ENCODE results near the gene DPYD. TPM values are rescaled to one million over a fixed set of nuclear protein-coding genes. Genes with fewer than 3 reads are reported as not detected.

DPYD gene
- polyA plus RNA-seq (ENCODE audit: insufficient read length in 12 of 12): 10 to 100 TPM in 2 of 12 donors, 1 to 10 TPM in 9, not detected in 1; 6.4 to 16.0 (median 9.2) TPM
- long read RNA-seq, donor 1: 0 reads
- long read RNA-seq, donor 2, full-length matches to known transcripts: 1 of 1 reads
- long read RNA-seq, donor 2, partial matches to known transcripts: 0 of 1 reads
- long read RNA-seq, donor 2, other reads (novel, unspliced or antisense): 0 of 1 reads
- long read RNA-seq, donor 3: 0 reads
- long read RNA-seq, donor 4: 0 reads
- long read RNA-seq, donor 5: 0 reads
- long read RNA-seq, donor 6: 0 reads
- long read RNA-seq, donor 7, full-length matches to known transcripts: 2 of 2 reads
- long read RNA-seq, donor 7, partial matches to known transcripts: 0 of 2 reads
- long read RNA-seq, donor 7, other reads (novel, unspliced or antisense): 0 of 2 reads
- long read RNA-seq, donor 8: 0 reads
- long read RNA-seq, donor 9: 0 reads
- long read RNA-seq, donor 10, full-length matches to known transcripts: 2 of 2 reads
- long read RNA-seq, donor 10, partial matches to known transcripts: 0 of 2 reads
- long read RNA-seq, donor 10, other reads (novel, unspliced or antisense): 0 of 2 reads
- long read RNA-seq, donor 11, full-length matches to known transcripts: 1 of 1 reads
- long read RNA-seq, donor 11, partial matches to known transcripts: 0 of 1 reads
- long read RNA-seq, donor 11, other reads (novel, unspliced or antisense): 0 of 1 reads

DNA sequence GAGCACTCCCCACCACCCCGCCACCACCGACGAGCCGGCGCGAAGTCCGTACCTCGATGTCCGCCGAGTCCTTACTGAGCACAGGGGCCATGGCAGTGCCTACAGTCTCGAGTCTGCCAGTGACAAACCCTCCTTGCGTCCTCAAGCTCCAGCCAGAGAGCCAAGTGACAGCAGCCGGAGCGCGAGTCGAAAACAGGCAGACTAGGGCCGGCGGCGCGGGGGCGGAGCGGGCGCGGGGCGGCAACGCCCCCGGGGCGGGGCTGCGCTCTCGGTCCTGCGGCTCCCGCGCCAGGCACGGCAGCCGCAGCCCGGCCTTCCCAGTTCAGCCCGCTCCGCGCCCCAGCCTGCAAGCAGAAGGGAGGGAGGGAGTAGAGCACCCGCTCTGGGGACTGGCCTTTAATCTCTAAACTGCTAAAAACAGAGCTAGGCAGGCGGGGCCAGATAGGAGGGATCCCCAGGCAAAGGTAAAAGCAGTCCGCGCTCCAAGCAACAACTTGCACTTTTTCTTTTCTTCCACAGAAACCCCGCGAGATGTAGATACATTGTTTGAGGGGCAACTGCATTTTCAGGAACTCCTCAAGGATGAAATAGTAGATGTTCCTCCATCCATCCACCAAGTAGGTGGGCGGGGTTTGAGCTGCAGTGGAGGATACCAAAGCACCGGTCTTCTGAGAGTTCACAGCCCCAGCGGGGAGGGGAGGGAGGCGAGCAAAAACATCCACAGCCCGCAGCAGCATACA is at the start of gene DPYD:
TSS of gene DPYD (minus strand) at position 203 of the 740 bp plus-strand sequence. CDS start at position 91, 112 bp downstream.
- peak; percentile 77 for DNase-seq

DNA sequence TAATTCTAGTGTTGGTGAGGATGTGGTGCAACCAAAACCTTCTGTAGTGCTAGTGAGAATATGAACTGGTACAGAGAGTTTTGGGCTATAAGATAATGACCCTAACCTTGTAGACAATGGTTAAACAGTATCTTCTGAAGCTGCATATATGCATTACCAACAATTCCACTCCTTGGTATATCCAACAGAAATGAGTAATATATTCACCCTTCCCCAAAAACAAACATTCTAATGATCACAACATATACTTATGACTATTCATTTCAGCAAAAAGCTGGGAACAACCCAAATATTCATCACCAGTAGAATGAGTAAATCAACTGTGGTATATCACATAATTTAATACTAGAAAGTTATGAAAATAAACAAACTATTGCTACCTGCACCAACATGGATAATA is 39.6 kb upstream of the DPYD start:
- DNase-seq: no peak

DNA sequence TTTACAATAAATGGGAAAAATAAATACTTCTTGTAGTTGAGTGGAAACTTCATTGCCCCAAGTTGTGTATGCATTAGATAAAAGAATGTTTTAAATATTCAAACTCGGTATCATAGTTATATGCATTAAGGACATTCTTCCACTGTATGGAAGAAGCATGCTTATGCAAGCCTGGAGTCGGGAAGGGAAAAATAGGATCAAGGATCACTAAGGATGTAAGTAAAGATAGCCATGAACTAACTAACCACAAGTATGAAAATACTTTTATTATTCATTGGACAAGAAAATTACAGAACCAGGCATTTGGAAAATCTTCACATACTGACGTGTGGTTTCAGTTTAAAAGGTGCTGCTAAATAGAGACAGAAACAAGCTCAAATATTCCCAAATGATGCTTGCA is 26.9 kb upstream of the DPYD start:
- no peak for DNase-seq

DNA sequence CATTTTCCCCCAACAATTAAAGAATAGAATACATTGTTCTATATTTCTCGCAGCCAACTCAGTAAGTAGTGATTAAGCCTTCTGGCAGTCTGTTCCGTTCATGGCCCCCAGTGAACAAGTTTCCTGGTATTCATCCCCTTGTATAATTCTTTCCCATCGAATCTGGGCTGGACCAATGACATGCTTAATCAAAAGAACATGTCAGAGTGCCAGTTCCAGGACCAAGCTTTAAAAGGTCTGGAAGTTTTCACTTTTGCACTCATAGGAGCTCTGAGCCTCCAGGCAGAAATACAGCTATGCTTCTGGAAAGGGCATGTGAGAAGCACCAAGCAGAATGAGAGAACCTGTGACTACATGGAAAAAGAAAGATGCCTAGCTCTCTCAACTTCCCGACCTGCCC is 22.5 kb upstream of the DPYD start:
- DNase-seq: no peak

DNA sequence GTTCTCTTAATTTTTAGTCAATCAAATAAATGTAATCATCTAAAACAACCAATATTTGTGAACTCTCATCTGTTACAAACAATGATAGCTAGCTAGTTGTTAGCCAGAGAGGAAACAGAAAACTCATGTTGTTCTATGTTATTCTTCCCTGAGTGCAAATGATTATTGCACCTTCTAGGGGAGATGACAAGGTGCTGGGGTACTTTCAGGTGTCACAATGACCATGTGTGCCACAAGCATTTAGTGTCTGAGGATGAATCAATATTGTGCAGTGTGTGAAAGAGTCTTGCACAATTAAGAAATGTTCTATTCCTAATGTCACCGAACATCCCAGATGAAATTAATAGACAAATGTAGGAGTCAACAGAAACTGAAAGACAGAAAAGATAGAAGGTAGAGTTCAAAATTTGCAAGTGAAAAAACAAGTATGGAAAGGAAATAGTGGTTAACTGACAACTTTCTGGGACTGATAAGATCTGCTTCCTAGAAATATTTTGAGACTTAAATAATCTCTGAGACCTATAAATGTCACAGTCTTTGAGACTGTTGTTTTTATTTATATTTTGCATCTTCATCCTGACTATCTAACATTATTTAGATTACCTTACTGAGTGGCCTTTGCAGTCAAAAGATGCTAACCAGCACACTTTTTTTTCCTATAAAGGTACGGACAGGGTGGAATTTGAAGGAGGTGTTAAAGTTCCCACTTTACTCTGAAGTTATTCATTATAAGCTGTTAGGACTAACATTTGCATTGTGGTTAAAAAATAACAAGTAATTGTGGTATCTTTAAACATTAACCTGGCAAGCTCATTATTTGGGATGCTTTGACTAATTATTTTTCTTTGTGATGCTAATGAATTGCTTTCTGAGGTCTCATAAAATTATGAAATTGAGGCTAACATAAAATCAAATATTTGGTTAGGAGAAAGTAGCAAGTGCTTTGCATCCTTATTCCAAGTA is 21.6 kb upstream of the DPYD start:
- DNase-seq: no peak

DNA sequence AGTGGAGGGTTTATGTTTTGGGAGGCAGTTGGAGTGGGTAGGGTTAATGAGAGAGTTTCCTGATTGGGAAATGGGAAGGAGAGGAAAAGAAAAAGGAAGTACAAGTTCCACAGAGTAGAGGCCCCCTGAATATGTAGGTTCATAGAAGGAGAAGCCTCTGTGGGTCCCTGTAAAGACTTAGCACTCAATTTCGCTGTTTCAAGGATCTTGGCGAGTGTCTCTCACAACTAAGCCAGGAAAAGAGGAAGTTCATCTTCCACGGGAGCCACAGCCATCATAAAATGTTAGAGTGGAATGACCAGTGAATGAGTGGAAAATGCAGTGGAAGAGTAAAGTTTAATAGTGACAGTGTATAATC is 17.4 kb upstream of the DPYD start:
- no peak for DNase-seq

DNA sequence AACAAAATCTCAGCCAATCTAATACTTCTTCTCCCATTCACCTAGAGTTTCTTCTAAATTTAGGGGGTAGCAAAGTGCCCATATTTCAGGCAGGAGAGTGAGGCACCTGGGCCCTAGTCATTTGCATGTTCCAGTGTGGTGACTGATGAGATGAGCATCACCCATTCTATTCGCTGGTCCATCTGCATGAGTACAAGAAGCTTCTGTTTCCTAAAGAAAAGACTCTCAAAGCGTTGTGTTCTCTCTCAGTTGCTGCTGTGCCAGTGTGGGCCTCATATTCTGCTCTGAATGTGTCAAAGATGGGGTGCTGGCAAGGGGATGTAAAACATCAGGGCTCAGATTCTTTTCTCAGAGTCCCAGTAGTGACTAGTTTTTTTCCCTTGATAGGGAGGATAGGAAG is 16.1 kb upstream of the DPYD start:
- DNase-seq: no peak

DNA sequence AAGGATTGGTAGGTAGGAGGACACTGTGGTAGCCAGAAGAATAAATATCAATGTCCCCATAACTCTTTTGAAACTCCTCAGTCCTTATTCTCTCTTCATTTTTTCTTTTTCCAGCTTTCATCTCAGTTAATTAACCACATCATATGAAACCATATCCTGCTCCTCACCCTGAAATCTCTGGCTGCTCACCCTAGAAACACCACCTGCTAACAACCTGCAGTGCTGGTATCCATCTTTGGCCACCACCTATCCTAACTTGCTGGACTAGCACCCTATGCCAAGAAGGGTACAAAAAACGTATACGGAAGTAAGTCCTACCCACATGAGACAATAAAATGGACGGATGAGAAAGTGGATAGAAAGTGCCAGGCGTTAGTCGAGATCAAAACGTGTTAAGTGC is 13.7 kb upstream of the DPYD start:
- DNase-seq: no peak

DNA sequence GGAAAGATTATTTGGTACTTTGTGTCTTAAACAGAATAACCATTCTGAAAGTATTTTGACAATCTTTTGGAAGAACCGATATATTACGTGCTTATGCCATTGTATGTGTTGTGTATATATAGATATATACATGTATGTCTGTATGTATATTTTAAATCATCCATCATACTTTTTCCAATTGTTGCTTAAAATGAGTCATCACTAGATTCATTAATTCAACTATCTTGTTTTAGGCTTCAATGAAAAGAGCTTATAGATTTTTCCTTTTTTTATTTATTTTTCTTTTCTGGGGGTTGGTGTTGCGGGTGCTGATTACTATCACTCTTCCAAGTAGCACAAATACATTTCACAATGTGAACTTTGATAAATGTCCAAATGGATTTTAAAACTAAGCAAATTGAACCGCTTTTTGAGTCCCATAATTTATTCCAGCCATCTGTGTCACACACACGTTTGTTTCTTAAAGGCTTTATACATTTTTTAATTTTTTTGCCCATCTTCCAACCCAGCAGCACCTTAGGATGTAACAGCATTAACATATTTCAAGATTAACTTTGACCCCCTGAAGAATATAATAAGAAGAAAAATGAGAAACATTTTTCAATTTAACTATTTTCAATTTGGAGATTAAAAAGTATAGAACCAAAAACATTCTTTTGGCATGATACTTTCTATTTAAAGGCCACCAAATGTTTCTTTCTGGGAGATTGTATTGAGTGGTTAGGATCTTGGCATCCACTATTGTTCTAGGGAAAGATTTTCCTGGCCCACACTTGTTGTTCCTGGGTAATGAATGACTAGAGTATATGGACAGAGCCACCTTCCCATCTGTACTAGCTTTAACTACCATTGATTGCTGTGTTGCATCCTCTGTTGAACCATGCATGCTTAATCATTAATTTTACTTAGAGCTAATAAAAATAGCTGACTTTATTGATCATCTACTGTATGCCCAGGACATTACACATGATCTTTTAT is 9.3 kb upstream of the DPYD start:
- no peak for DNase-seq

DNA sequence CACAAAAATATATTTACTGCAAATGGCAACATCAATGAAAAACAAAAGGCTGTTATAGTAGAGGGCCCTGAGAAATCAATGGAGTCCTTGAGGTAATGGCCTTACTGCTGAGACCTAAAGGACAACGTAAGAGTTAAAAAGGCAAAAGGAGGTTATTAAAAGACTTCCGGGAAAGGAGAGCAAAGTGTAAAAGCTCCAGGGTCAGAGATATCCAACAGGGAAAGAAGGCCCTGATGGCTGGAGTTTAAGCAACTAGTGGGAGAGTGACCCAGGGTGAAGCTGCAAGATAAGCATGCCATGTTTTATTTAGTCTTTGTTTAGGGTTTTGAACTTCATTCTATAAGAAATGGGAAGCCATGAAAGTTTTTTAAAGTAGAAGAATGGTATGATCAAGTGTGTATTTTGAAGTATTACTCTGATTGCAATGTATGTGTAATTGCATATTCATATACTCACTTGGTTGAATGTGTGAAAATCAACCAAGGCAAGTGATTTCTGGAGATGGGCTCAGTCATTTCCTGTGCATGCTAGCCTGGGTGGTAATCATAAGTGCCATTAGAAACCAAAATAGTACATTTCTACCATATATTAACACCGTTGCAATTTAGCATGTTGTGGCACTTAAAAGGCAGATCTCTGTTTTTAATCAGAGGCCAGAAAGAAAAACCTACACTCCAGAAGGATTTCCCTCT is 5.3 kb upstream of the DPYD start:
- no peak for DNase-seq

DNA sequence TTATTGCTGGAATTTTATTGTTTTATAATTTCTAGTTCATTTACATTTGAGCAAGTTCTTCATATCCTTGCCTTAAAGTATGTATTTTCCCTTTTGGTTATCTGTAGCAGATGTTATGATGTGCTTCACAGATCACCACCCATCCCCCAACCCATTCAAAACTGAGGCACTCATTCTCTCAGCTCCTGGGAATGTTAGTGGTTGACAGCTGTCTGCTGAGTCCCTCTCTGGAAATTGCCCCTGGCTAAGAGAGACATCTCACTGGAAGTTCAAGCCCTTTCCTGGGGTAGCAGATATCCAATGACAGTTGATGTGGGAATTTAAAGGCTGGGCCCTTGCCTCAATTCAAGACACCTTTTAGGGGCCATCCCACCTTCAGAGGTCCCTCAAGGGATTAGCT is 4.3 kb upstream of the DPYD start:
- no peak for DNase-seq

DNA sequence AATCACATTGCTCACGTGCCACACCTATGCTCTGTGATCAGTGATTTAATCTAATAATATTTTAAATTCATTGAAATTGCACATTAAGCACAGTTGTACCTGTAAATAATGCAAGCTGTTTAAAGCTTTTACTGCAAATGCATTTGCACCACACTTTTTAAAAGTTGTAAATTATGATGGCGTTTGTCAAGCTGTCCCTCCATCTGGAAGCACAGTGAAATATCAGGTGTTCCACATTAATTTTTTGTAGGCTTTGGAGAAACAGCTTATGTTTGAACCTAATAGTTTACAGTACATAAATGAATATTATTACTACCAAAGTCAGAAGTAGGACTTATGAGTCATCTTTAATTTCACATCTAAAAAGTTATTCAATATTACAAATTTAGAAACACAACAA is 3.0 kb upstream of the DPYD start:
- DNase-seq: no peak

DNA sequence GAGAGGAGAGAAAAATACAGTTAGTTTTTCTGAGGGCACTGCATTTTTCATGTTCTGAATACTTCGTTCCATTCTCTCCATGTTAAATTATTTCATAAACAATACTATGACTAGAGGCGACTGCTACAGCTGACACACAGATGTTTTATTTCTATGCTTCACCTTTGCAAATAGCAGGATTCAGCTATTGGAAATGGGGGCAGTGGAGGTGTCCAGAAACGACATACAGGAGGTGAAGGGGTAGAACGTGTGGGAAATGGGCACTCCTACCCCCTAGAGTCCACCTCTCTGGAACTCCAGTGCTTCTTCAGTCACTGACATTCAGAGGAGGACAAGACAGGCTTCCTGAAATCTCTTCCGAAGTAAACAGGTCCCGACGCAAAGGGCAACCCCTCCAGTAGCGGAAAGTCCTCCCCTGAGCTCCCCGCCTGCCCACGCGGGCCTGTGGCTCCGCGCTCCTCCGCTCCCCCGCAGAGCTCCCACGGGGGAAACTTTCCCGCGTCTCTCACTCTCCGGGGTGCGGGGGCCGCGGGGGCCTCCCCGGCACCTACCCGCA is 480 bp downstream of the DPYD start:
- peak; percentile 49 for DNase-seq

DNA sequence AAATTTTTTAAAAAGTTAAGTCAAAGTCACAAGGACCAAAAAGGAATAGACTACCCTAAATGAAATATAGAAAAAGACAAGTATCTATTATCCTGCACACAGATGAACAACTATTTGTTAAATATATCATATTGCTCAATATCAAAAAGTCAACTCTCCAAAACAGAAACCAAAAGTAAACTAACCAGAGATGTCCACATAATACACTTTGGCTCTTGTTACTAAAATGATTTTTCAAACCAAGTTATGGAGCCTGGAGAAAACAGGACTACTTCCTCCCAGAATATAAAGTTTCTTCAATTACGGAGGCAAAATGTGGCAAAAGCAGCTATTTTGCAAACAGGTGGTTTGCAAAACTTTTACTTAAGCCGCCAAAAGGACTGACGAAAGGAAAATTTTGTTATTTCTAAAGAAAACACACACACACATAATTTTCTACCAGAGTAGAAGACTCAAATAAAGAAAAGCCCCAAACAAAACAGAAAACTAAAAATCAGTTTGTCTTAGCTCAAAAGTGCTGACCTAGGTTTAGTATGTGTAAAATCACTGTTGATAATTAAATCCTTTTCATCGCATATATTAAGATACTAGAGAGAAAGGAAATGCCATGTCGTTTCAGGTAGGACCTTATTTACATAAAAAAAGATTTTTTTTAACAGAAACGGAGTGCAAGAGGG is 1.1 kb downstream of the DPYD start:
- DNase-seq: peak; percentile 36

DNA sequence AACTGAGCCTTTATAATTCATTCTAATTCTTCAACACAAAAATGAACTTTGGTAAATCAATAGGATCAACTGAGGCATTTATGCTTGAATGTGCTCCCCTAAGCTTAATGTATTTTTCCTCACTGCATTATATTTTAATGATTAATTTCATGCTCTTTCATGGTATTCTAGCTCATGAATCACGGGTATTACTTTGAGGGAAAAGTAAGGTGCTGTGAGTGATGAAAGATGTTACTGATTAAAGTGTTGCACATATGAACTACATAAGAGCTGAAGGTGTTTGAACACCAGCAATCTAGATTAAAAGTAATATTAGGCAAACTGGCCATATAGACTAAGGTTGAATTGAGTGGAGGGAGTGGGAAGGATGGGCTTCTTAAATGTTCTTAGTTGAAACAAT is 1.9 kb downstream of the DPYD start:
- DNase-seq: no peak

DNA sequence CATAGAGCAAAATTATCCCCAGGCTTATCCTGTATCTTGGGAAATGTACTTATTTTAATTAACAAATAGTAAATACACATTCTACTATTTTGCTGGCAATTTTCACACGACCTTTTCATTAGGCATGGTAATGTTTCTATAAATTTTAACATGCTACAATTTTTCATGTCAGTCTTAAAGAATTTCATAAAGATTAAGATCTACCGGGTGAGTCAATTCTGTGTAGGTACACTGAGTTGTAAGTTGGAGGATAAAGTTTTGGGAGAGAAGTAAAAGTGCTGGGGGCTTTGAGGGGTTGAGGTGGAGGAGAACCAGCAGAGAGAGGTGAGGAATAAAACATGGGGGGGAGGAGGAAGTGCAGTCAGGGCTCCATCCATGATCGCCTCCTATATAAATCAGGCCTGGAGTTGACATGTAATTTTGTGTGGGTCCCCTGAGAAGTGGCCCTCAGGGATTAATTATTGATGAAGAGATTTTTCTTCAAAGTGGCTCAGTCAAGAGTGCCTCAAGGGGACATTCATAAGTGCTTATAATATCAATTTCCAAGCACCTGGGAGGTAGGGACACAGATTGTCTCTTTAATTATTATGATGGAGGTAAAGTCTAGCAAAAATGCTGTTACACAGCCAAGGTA is 7.2 kb downstream of the DPYD start:
- no peak for DNase-seq

DNA sequence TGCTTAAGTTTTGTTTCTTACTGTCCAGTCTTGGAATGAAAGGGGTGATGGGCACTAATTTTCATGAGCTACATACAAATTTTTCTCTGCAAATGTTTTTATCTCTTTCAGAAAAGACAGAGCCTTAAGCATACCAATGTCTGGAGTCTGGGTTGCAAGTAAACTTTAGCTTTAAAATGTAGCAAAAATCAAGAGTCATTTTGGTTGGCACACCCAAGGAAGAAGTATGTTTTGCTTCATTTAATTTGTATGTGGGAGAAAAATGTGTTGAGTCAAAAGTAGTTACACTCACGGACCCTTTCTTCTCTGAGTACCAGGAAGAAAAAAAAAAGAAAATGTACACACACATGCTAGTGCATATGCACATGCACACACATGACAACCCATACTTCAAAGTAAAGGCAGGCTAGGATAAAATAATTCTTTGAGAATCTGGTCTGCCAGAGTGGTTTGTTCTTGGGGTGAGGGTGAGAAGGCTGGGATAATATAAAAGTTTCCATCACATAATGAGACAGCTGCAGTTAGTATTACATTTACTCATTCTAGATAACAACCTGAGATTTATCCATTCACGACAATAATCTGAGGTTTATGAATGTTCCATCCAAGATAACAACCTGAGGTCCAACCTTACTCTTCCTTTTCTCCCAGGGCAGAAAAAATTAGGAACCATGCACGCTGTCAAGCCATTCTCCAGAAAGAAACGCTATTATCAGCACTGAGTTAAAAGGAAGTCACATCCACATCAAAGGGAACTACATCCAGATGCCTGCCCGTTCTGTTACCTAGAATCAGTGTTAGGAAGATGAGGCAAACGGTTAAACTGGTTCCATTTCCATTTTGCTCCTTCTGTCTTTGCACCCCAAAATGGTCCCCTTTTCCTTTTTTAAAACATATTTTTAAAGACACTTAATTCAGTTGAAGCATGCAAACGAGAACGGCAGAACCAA is 9.3 kb downstream of the DPYD start:
- DNase-seq: no peak

All from muscle of arm (tissue), 14 donors.